ENCODE results near the gene ADAMTS4. TPM values are rescaled to one million over a fixed set of nuclear protein-coding genes. Genes with fewer than 3 reads are reported as not detected.

ADAMTS4 gene
- total RNA-seq, 4 donors from 2014 or later: 1.3 to 2.6 (median 1.8) TPM

GRCh38 chr1:161220002-161220401, 21.1 kb upstream of the ADAMTS4 start:
- Histone ChIP-seq H3K4me3 (no peak overlapping the region), H3K27ac (no peak overlapping the region), H3K4me1 (peaks cover under 1 to 5% (median 2%) of the 10 kb centered on the region in 3 donors), H3K27me3 (no peaks in the 10 kb centered on the region), H3K36me3 (peaks cover 0 to 5% (median 0%) of the 10 kb centered on the region in 3 donors), H3K9me3 (no peaks in the 10 kb centered on the region)
- TF ChIP-seq, protein P1, sequence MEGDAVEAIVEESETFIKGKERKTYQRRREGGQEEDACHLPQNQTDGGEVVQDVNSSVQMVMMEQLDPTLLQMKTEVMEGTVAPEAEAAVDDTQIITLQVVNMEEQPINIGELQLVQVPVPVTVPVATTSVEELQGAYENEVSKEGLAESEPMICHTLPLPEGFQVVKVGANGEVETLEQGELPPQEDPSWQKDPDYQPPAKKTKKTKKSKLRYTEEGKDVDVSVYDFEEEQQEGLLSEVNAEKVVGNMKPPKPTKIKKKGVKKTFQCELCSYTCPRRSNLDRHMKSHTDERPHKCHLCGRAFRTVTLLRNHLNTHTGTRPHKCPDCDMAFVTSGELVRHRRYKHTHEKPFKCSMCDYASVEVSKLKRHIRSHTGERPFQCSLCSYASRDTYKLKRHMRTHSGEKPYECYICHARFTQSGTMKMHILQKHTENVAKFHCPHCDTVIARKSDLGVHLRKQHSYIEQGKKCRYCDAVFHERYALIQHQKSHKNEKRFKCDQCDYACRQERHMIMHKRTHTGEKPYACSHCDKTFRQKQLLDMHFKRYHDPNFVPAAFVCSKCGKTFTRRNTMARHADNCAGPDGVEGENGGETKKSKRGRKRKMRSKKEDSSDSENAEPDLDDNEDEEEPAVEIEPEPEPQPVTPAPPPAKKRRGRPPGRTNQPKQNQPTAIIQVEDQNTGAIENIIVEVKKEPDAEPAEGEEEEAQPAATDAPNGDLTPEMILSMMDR (IDR thresholded peaks at IDR 0.05): no peak
- TF ChIP-seq POLR2A (IDR thresholded peaks at IDR 0.05): no peak
- WGBS, 2 donors: 82 to 84% methylated on average over 5 of the region's 5 CpGs
- intact Hi-C loops (cut with DNase I): loop anchor here (10.0 kb wide), 1 partner anchor 155 kb away; no protein-coding TSS in a partner anchor
- DNase-seq: no peak

- TF ChIP-seq, protein P1 (IDR thresholded peaks at IDR 0.05): no peak
- TF ChIP-seq POLR2A (IDR thresholded peaks at IDR 0.05): no peak
- Histone ChIP-seq H3K4me1 (no peaks in the 10 kb centered on the region), H3K9me3 (no peaks in the 10 kb centered on the region), H3K27ac (no peak overlapping the region), H3K27me3 (no peaks in the 10 kb centered on the region), H3K36me3 (peaks cover under 1 to 12% (median 5%) of the 10 kb centered on the region in 3 donors), H3K4me3 (no peak overlapping the region)
- no peak for DNase-seq
- intact Hi-C loops (cut with DNase I): no loop called here
- WGBS, 2 donors: 85 to 90% methylated on average over 4 to 5 of the region's 5 CpGs
Measured at GRCh38 chr1:161219078-161219892, 20.4 kb upstream of the ADAMTS4 start.

DNA sequence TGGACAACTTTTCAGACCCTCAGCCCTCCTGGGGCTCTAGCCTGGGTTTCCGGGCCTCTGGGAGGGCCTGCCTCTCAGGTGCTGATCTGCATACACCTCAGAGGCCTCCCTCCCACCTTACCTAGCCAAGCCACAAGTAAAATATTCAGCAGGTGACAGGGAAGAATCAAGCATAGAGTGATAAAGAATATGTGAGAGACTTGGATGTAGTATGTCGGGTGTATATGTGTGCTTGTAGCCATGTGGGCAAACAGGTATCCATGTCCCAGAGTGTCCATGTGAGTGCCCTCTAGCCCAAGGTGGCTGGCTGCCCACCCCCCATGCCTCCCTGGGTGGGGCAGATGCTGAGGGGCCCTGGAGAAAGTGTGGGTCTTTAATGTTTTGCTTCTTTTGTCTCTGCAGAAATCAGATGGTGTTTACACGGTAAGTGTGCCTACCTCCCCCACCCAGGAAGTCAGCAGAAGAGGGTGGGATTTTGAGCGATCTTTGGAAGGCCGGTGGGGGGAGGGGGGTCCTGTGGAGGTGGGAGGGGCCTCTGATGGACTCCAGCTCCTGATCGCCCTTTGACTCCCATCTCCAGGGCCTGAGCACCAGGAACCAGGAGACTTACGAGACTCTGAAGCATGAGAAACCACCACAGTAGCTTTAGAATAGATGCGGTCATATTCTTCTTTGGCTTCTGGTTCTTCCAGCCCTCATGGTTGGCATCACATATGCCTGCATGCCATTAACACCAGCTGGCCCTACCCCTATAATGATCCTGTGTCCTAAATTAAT, 19.6 kb upstream of the ADAMTS4 start:
- Histone ChIP-seq H3K9me3 (no peaks in the 10 kb centered on the region), H3K27ac (no peak overlapping the region), H3K27me3 (no peaks in the 10 kb centered on the region), H3K4me1 (no peaks in the 10 kb centered on the region), H3K4me3 (no peak overlapping the region), H3K36me3 (peaks cover 9 to 20% (median 13%) of the 10 kb centered on the region in 3 donors)
- no peak for DNase-seq
- no peak for TF ChIP-seq POLR2A (IDR thresholded peaks at IDR 0.05)
- intact Hi-C loops (cut with DNase I): no loop called here
- WGBS, 2 donors: 63 to 88% methylated on average over 4 to 8 of the region's 8 CpGs

- Histone ChIP-seq H3K27me3 (no peaks in the 10 kb centered on the region), H3K4me3 (peak overlapping the region in 2 of 4 donors; percentile 4 to 5), H3K9me3 (no peaks in the 10 kb centered on the region), H3K4me1 (no peaks in the 10 kb centered on the region), H3K27ac (peak overlapping the region in 3 of 4 donors; percentile 44 to 73 (median 67)), H3K36me3 (peaks cover 14 to 27% (median 19%) of the 10 kb centered on the region in 3 donors)
- 30 to 64% methylated on average over 2 to 6 of the region's 6 CpGs for WGBS, 2 donors
- TF ChIP-seq POLR2A (IDR thresholded peaks at IDR 0.05): no peak
- TF ChIP-seq, protein P1 (IDR thresholded peaks at IDR 0.05): no peak
- intact Hi-C loops (cut with DNase I): no loop called here
- no peak for DNase-seq
Measured at GRCh38 chr1:161217831-161218230, 19.0 kb upstream of the ADAMTS4 start.

DNA sequence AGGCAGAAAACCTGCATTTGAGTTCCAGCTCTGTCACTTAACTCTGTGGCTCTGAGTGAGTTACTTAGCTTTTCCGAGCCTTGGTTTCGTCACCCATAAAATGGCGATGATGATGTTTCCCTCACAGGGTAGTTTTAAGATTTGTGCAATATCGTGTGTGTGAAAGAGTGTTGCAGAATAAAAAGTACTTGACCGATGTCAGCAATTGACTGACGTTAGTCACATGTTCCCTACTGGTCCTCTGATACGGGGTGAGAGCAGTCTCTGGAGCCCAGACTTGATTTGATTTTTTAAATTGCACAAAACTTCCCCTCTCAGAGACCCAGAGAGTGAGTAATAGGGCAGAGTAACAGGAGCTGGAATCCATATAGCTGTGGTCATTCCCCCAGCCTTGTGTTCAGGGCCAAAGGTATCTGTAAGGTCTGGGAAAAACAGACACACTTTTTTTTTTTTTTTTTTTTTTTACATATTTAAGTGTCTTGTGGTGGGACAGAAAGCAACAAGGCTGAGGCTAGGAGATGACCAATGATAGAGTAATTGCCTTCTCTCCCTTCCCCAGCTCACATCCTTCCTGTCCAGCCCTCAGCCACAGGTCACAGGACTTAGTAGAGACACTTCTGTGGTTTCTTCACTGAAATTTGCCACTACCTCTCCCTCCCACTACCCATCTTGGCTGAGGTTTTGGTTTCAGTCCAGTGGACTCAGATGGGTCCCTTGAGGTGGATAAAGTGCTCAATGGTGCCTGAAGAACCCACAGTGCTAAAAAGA, 18.3 kb upstream of the ADAMTS4 start:
- peak in 1 of 4 donors; percentile 41 for TF ChIP-seq POLR2A (IDR thresholded peaks at IDR 0.05)
- TF ChIP-seq, protein P1 (IDR thresholded peaks at IDR 0.05): no peak
- Histone ChIP-seq H3K36me3 (peaks cover 21 to 34% (median 24%) of the 10 kb centered on the region in 3 donors), H3K9me3 (no peaks in the 10 kb centered on the region), H3K4me3 (peak overlapping the region in 3 of 4 donors; percentile 15 to 49 (median 30)), H3K27ac (peak overlapping the region; percentile 19 to 86 (median 58)), H3K4me1 (no peaks in the 10 kb centered on the region), H3K27me3 (no peaks in the 10 kb centered on the region)
- intact Hi-C loops (cut with DNase I): no loop called here
- no peak for DNase-seq
- 60% methylated on average over 7 of the region's 7 CpGs for WGBS, 2 donors
